Measurements from ENCODE around the gene CENPT.
"Not testable (repeated sequence)": the region's sequence is repeated elsewhere in the genome, so short reads cannot be mapped to it uniquely, and the experiment has no call there.

The CENPT gene

GRCh38 chr16:67869653-67870052 lies 22.2 kb upstream of the CENPT start:
- TF ChIP-seq POLR2A (IDR thresholded peaks at IDR 0.05; ENCODE audit: low read depth, low read length) = no peak
- FAIRE-seq (no peak), DNase-seq (ENCODE audit: insufficient read length, low spot score) (no peak)

- FAIRE-seq = no peak
- no peak for DNase-seq (ENCODE audit: insufficient read length, low spot score)
- TF ChIP-seq POLR2A (IDR thresholded peaks at IDR 0.05; ENCODE audit: low read depth, low read length) = no peak
These were observed 20.8 kb upstream of the CENPT start for GRCh38 chr16:67868290-67868689.

GRCh38 chr16:67865318-67865717 lies 17.8 kb upstream of the CENPT start:
- DNase-seq (ENCODE audit: insufficient read length, low spot score) = no peak
- TF ChIP-seq POLR2A (IDR thresholded peaks at IDR 0.05; ENCODE audit: low read depth, low read length) = no peak
- no peak for FAIRE-seq

GRCh38 chr16:67864594-67864993 lies 17.1 kb upstream of the CENPT start:
- DNase-seq (ENCODE audit: insufficient read length, low spot score) = no peak
- TF ChIP-seq POLR2A (IDR thresholded peaks at IDR 0.05; ENCODE audit: low read depth, low read length) = no peak
- FAIRE-seq = no peak

- DNase-seq (ENCODE audit: insufficient read length, low spot score); FAIRE-seq: not testable (repeated sequence)
These were observed 16.6 kb upstream of the CENPT start for GRCh38 chr16:67864044-67864443.

GRCh38 chr16:67862623-67863583 lies 15.4 kb upstream of the CENPT start:
- DNase-seq (ENCODE audit: insufficient read length, low spot score) (peak; percentile 49), FAIRE-seq (peak; percentile 58)
- TF ChIP-seq POLR2A (IDR thresholded peaks at IDR 0.05; ENCODE audit: low read depth, low read length) = no peak

- FAIRE-seq = no peak
These were observed 14.4 kb upstream of the CENPT start for GRCh38 chr16:67861877-67862276.

GRCh38 chr16:67860589-67861398 lies 13.3 kb upstream of the CENPT start:
- FAIRE-seq (no peak), DNase-seq (ENCODE audit: insufficient read length, low spot score) (no peak)
- no peak for TF ChIP-seq POLR2A (IDR thresholded peaks at IDR 0.05; ENCODE audit: low read depth, low read length)

More at GRCh38 chr16:67861877-67862276, 14.4 kb upstream of the CENPT start:
- TF ChIP-seq POLR2A (IDR thresholded peaks at IDR 0.05; ENCODE audit: low read depth, low read length) = no peak
- DNase-seq (ENCODE audit: insufficient read length, low spot score) = no peak

GRCh38 chr16:67858500-67858899 lies 11.0 kb upstream of the CENPT start:
- FAIRE-seq (no peak), DNase-seq (ENCODE audit: insufficient read length, low spot score) (no peak)
- TF ChIP-seq POLR2A (IDR thresholded peaks at IDR 0.05; ENCODE audit: low read depth, low read length) = no peak

- no peak for TF ChIP-seq POLR2A (IDR thresholded peaks at IDR 0.05; ENCODE audit: low read depth, low read length)
- DNase-seq (ENCODE audit: insufficient read length, low spot score) = peak; percentile 75
- FAIRE-seq = peak; percentile 53
These were observed 10.2 kb upstream of the CENPT start for GRCh38 chr16:67857547-67858233.

GRCh38 chr16:67856927-67857546 lies 9.5 kb upstream of the CENPT start:
- no peak for TF ChIP-seq POLR2A (IDR thresholded peaks at IDR 0.05; ENCODE audit: low read depth, low read length)
- FAIRE-seq (no peak), DNase-seq (ENCODE audit: insufficient read length, low spot score) (no peak)

GRCh38 chr16:67855789-67856188 lies 8.3 kb upstream of the CENPT start:
- TF ChIP-seq POLR2A (IDR thresholded peaks at IDR 0.05; ENCODE audit: low read depth, low read length) = no peak
- DNase-seq (ENCODE audit: insufficient read length, low spot score) (no peak), FAIRE-seq (no peak)

GRCh38 chr16:67853670-67854069 lies 6.2 kb upstream of the CENPT start:
- DNase-seq (ENCODE audit: insufficient read length, low spot score) (no peak), FAIRE-seq (no peak)
- TF ChIP-seq POLR2A (IDR thresholded peaks at IDR 0.05; ENCODE audit: low read depth, low read length) = no peak
